HepG2 (cell line): Measurements from ENCODE around the gene TMEM45A. TPM values are rescaled to one million over a fixed set of nuclear protein-coding genes. Genes with fewer than 3 reads are reported as not detected.

Experiments used
- ATF3 ChIP-seq: sonication (generic); formaldehyde crosslinking; IDR thresholded peaks from 2 replicates; pipeline ENCODE4 v1.4.0; 2020; ENCODE audit warnings: missing genetic modification reagents
- BORCS8-MEF2B ChIP-seq: sonication (generic); formaldehyde crosslinking; IDR thresholded peaks from 2 replicates; pipeline ENCODE4 v1.8.0; 2022; ENCODE audit warnings: mild to moderate bottlenecking, missing genetic modification reagents
- GABPA ChIP-seq, 2 experiments: IDR thresholded peaks; 2 replicates each; pipeline ENCODE4 v1.6.1; 2011 to 2016; ENCODE audit warnings: low read depth in 2 of 2, low read length in 1 of 2, missing biosample characterization in 1 of 2, missing genetic modification characterization in 1 of 2
- GATA4 ChIP-seq: sonication (generic); IDR thresholded peaks from 2 replicates; pipeline ENCODE4 v1.6.1; 2016; ENCODE audit warnings: antibody characterized with exemption, low read depth, borderline replicate concordance
- MIER2 ChIP-seq: IDR thresholded peaks from 2 replicates; pipeline ENCODE4 v1.6.1; 2016; ENCODE audit warnings: missing biosample characterization, missing genetic modification reagents
- MIXL1 ChIP-seq: IDR thresholded peaks from 2 replicates; pipeline ENCODE4 v1.6.1; 2016
- NFAT5 ChIP-seq: sonication (generic); formaldehyde crosslinking; IDR thresholded peaks from 2 replicates; pipeline ENCODE4 v1.4.0; 2020; ENCODE audit warnings: missing genetic modification reagents
- NR2F1 ChIP-seq, 2 experiments: fragments of 450-650 bp in 1 of 2; formaldehyde crosslinking in 1 of 2; IDR thresholded peaks; 2 replicates each; pipeline versions ENCODE4 v1.5.0 to v1.6.1; 2016 to 2020; ENCODE audit warnings: mild to moderate bottlenecking in 1 of 2, missing compliant biosample characterization in 1 of 2, missing genetic modification reagents in 1 of 2, moderate library complexity in 1 of 2
- TBX2 ChIP-seq: sonication (generic); formaldehyde crosslinking; IDR thresholded peaks from 2 replicates; pipeline ENCODE4 v1.5.0; 2020; ENCODE audit warnings: missing genetic modification reagents, mild to moderate bottlenecking, borderline replicate concordance
- ZNF333 ChIP-seq: sonication (generic); formaldehyde crosslinking; IDR thresholded peaks from 2 replicates; pipeline ENCODE4 v1.4.0; 2020; ENCODE audit warnings: mild to moderate bottlenecking, missing genetic modification reagents, borderline replicate concordance
- ZNF615 ChIP-seq: sonication (generic); formaldehyde crosslinking; IDR thresholded peaks from 2 replicates; pipeline ENCODE4 v1.5.0; 2020; ENCODE audit warnings: mild to moderate bottlenecking, missing genetic modification reagents, borderline replicate concordance
- ZNF678 ChIP-seq: sonication (generic); formaldehyde crosslinking; IDR thresholded peaks from 2 replicates; pipeline ENCODE4 v1.4.0; 2020; ENCODE audit warnings: mild to moderate bottlenecking, missing genetic modification reagents
- ZNF713 ChIP-seq: sonication (generic); formaldehyde crosslinking; IDR thresholded peaks from 2 replicates; pipeline ENCODE4 v1.4.0; 2020; ENCODE audit warnings: mild to moderate bottlenecking, missing genetic modification reagents
- ZSCAN30 ChIP-seq: sonication (generic); formaldehyde crosslinking; IDR thresholded peaks from 2 replicates; pipeline ENCODE4 v1.5.0; 2020; ENCODE audit warnings: mild to moderate bottlenecking, missing genetic modification reagents
- polyA plus RNA-seq, 8 experiments: library from polyadenylated mRNA; depleted of rRNA in 3 of 8; stranded (reverse) in 7 of 8; unstranded in 1 of 8; fragments of >200 nt; fragmentation: Illumina TruSeq in 4 of 8; extraction: Trizol in 4 of 8; gene quantifications; 2 replicates each; pipeline versions ENCODE4 v1.2.1 to v1.2.3, GENCODE V29; 2011 to 2016; ENCODE audit warnings: low read depth in 4 of 8, missing spikeins in 1 of 8, mixed read lengths in 1 of 8; ENCODE audit not compliant: insufficient read depth in 1 of 8
- total RNA-seq, 5 experiments: library from RNA; depleted of rRNA; stranded (reverse); fragments of >200 nt; fragmentation: Illumina TruSeq; extraction: Trizol; gene quantifications; 2 replicates each; pipeline ENCODE4 v1.2.3, GENCODE V29; 2016; ENCODE audit warnings: low read depth in 1 of 5
- TF ChIP-seq, protein P1 (sequence below): sonication (generic); formaldehyde crosslinking; IDR thresholded peaks from 2 replicates; pipeline ENCODE4 v1.4.0; 2020; ENCODE audit warnings: missing genetic modification reagents, borderline replicate concordance
- TF ChIP-seq, protein P2 (sequence below): sonication (generic); formaldehyde crosslinking; IDR thresholded peaks from 2 replicates; pipeline ENCODE4 v1.5.0; 2020; ENCODE audit warnings: missing genetic modification reagents, mild to moderate bottlenecking, borderline replicate concordance

Gene TMEM45A
- total and polyA plus RNA-seq, 2 of the 13 experiments (the other 11 are each of a cell fraction or from before 2014, with no cell fraction given) = 14.8 to 38.5 TPM

GRCh38 chr3:100492059-100493006 lies at the start of gene TMEM45A (continued):
- TF ChIP-seq NR2F1 (CRISPR knock-in tag; IDR thresholded peaks at IDR 0.05) (no peak), NFAT5 (CRISPR knock-in tag) (peak; percentile 86; the same call in 1 of the 2 replicates), BORCS8-MEF2B (CRISPR knock-in tag) (peak; percentile 58; the same call in 1 of the 2 replicates), ZNF678 (0 out of 2 replicates have a peak, but pooled peaks have one; percentile 52), ATF3 (no peak), TBX2 (CRISPR knock-in tag) (peak; percentile 65; the same call in 1 of the 2 replicates), MIER2 (no peak; the same call in none of the 2 replicates), ZNF333 (CRISPR knock-in tag) (peak; percentile 74; the same call in 1 of the 2 replicates), MIXL1 (CRISPR knock-in tag) (peak; percentile 16; the same call in 1 of the 2 replicates), GABPA (IDR thresholded peaks at IDR 0.05; ENCODE audit: low read depth, low read length) (no peak), GABPA (CRISPR knock-in tag; IDR thresholded peaks at IDR 0.05; ENCODE audit: low read depth) (no peak), ZNF713 (no peak), ZNF615 (CRISPR knock-in tag) (no peak), ZSCAN30 (CRISPR knock-in tag) (no peak), GATA4 (no peak; the same call in 1 of the 2 replicates)
- TF ChIP-seq, protein P1, sequence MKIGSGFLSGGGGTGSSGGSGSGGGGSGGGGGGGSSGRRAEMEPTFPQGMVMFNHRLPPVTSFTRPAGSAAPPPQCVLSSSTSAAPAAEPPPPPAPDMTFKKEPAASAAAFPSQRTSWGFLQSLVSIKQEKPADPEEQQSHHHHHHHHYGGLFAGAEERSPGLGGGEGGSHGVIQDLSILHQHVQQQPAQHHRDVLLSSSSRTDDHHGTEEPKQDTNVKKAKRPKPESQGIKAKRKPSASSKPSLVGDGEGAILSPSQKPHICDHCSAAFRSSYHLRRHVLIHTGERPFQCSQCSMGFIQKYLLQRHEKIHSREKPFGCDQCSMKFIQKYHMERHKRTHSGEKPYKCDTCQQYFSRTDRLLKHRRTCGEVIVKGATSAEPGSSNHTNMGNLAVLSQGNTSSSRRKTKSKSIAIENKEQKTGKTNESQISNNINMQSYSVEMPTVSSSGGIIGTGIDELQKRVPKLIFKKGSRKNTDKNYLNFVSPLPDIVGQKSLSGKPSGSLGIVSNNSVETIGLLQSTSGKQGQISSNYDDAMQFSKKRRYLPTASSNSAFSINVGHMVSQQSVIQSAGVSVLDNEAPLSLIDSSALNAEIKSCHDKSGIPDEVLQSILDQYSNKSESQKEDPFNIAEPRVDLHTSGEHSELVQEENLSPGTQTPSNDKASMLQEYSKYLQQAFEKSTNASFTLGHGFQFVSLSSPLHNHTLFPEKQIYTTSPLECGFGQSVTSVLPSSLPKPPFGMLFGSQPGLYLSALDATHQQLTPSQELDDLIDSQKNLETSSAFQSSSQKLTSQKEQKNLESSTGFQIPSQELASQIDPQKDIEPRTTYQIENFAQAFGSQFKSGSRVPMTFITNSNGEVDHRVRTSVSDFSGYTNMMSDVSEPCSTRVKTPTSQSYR (CRISPR knock-in tag) = no peak
- TF ChIP-seq, protein P2, sequence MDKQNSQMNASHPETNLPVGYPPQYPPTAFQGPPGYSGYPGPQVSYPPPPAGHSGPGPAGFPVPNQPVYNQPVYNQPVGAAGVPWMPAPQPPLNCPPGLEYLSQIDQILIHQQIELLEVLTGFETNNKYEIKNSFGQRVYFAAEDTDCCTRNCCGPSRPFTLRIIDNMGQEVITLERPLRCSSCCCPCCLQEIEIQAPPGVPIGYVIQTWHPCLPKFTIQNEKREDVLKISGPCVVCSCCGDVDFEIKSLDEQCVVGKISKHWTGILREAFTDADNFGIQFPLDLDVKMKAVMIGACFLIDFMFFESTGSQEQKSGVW (CRISPR knock-in tag) = no peak
